ENCODE results near the gene ANTXR1. TPM values are rescaled to one million over a fixed set of nuclear protein-coding genes. Genes with fewer than 3 reads are reported as not detected.

ANTXR1 gene
- total and polyA plus RNA-seq, 11 donors, result 5.8 to 75.2 (median 23.3) TPM

- no peak for DNase-seq
- Histone ChIP-seq H3K9me3 (peaks cover 0 to 11% (median 0%) of the 10 kb centered on the region in 12 donors), H3K27me3 (no peaks in the 10 kb centered on the region), H3K27ac (no peak overlapping the region), H3K4me3 (no peak overlapping the region), H3K4me1 (peaks cover 0 to 10% (median 0%) of the 10 kb centered on the region in 12 donors), H3K36me3 (no peaks in the 10 kb centered on the region)
- no peak for ATAC-seq
- intact Hi-C loops (cut with DNase I), result loop anchor here in 8 of 10 donors (1.0 to 10.0 kb wide), 4 partner anchors 58 to 282 kb away; no protein-coding TSS in a partner anchor
- 84 to 89% (median 85%) methylated on average over 13 of the region's 13 CpGs for WGBS, 4 donors
- TF ChIP-seq POLR2A (IDR thresholded peaks at IDR 0.05) (no peak), CTCF (IDR thresholded peaks at IDR 0.05) (no peak)
Observed at GRCh38 chr2:69026691-69027459, 13.9 kb downstream of the ANTXR1 start.

- H3K27me3 ChIP-seq, result no peaks in the 10 kb centered on the region
- ATAC-seq (no peak), DNase-seq (no peak)
- WGBS, 4 donors, result 80 to 86% (median 84%) methylated on average over 6 of the region's 6 CpGs
- H3K27ac ChIP-seq, result no peak overlapping the region
- no peaks in the 10 kb centered on the region for H3K36me3 ChIP-seq
- H3K4me1 ChIP-seq, result peaks cover 0 to 31% (median 1%) of the 10 kb centered on the region in 12 donors
- TF ChIP-seq POLR2A (IDR thresholded peaks at IDR 0.05) (no peak), CTCF (IDR thresholded peaks at IDR 0.05) (no peak)
- no peak overlapping the region for H3K4me3 ChIP-seq
- H3K9me3 ChIP-seq, result peaks cover 0 to 11% (median 0%) of the 10 kb centered on the region in 12 donors
- intact Hi-C loops (cut with DNase I), result no loop called here
Observed at GRCh38 chr2:69030800-69031428, 17.9 kb downstream of the ANTXR1 start.

GRCh38 chr2:69031466-69031865, 18.5 kb downstream of the ANTXR1 start:
- DNase-seq, result no peak
- WGBS, 4 donors, result 81 to 91% (median 83%) methylated on average over 1 of the region's 1 CpG
- H3K9me3 ChIP-seq, result peaks cover 0 to 11% (median 0%) of the 10 kb centered on the region in 12 donors
- H3K4me3 ChIP-seq, result no peak overlapping the region
- H3K27me3 ChIP-seq, result no peaks in the 10 kb centered on the region
- intact Hi-C loops (cut with DNase I), result no loop called here
- H3K27ac ChIP-seq, result no peak overlapping the region
- H3K36me3 ChIP-seq, result no peaks in the 10 kb centered on the region
- ATAC-seq, result no peak
- peaks cover 0 to 31% (median 1%) of the 10 kb centered on the region in 12 donors for H3K4me1 ChIP-seq
- no peak for TF ChIP-seq CTCF (IDR thresholded peaks at IDR 0.05)

- no peaks in the 10 kb centered on the region for H3K27me3 ChIP-seq
- H3K4me3 ChIP-seq, result no peak overlapping the region
- ATAC-seq (no peak), DNase-seq (no peak)
- H3K4me1 ChIP-seq, result peaks cover 0 to 31% (median 1%) of the 10 kb centered on the region in 12 donors
- intact Hi-C loops (cut with DNase I), result no loop called here
- TF ChIP-seq CTCF (IDR thresholded peaks at IDR 0.05) (no peak), POLR2A (IDR thresholded peaks at IDR 0.05) (no peak)
- no peak overlapping the region for H3K27ac ChIP-seq
- H3K36me3 ChIP-seq, result no peaks in the 10 kb centered on the region
- 62 to 74% (median 69%) methylated on average over 6 of the region's 6 CpGs for WGBS, 4 donors
- H3K9me3 ChIP-seq, result peaks cover 0 to 11% (median 0%) of the 10 kb centered on the region in 12 donors
Observed at GRCh38 chr2:69032336-69032735, 19.4 kb downstream of the ANTXR1 start.
